ENCODE measurements around the gene NOVA1. TPM values are rescaled to one million over a fixed set of nuclear protein-coding genes. Genes with fewer than 3 reads are reported as not detected.

NOVA1 gene
- total and polyA plus RNA-seq, 2 donors (not counting 3 experiments of a cell fraction or from before 2014, with no cell fraction given) = 2.7 to 3.3 TPM

GRCh38 chr14:26528415-26529182 is 69.2 kb downstream of the NOVA1 start:
- Histone ChIP-seq H3K4me2 (ENCODE audit: insufficient read depth, low read length) (no peak overlapping the region), H3K4me3 (replicated peaks in 1 of 3; ENCODE audit: insufficient read depth in 1 of 3, low read depth in 1 of 3, low read length in 3 of 3) (no peak overlapping the region), H4K20me1 (replicated peaks; ENCODE audit: control insufficient read depth, extremely low read depth, insufficient read depth, low read length) (no peaks in the 10 kb centered on the region), H3K9me3 (replicated peaks; ENCODE audit: control insufficient read depth, insufficient read depth, low read length) (no peaks in the 10 kb centered on the region), H3K27me3 (ENCODE audit: control insufficient read depth in 2 of 2, insufficient read depth in 2 of 2, low read length in 2 of 2) (no peaks in the 10 kb centered on the region), H3K79me2 (ENCODE audit: control insufficient read depth, insufficient read depth, low read length) (no peaks in the 10 kb centered on the region), H2AFZ (ENCODE audit: low read depth, low read length) (no peak overlapping the region), H3K27ac (ENCODE audit: insufficient read depth, low read depth, low read length) (no peak overlapping the region), H3K9ac (replicated peaks; ENCODE audit: extremely low read depth, insufficient read depth, low read length) (no peak overlapping the region), H3K4me1 (ENCODE audit: control insufficient read depth, extremely low read depth, insufficient read depth, low read length) (no peaks in the 10 kb centered on the region), H3K9me1 (replicated peaks; ENCODE audit: control insufficient read depth, extremely low read depth, insufficient read depth, low read length) (no peaks in the 10 kb centered on the region), H3K36me3 (ENCODE audit: control insufficient read depth in 2 of 2, extremely low read depth in 1 of 2, insufficient read depth in 2 of 2, low read length in 2 of 2) (no peaks in the 10 kb centered on the region)
- TF ChIP-seq, protein P1, sequence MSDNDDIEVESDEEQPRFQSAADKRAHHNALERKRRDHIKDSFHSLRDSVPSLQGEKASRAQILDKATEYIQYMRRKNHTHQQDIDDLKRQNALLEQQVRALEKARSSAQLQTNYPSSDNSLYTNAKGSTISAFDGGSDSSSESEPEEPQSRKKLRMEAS (IDR thresholded peaks at IDR 0.05; ENCODE audit: insufficient read depth, insufficient read length) = no peak
- no peak for TF ChIP-seq JUN (IDR thresholded peaks at IDR 0.05; ENCODE audit: borderline replicate concordance, insufficient read depth, insufficient read length, low read depth)
- no peak for TF ChIP-seq GATA2 (IDR thresholded peaks at IDR 0.05; ENCODE audit: insufficient read depth, insufficient read length, low read depth, low read length)
- TF ChIP-seq, protein P2, sequence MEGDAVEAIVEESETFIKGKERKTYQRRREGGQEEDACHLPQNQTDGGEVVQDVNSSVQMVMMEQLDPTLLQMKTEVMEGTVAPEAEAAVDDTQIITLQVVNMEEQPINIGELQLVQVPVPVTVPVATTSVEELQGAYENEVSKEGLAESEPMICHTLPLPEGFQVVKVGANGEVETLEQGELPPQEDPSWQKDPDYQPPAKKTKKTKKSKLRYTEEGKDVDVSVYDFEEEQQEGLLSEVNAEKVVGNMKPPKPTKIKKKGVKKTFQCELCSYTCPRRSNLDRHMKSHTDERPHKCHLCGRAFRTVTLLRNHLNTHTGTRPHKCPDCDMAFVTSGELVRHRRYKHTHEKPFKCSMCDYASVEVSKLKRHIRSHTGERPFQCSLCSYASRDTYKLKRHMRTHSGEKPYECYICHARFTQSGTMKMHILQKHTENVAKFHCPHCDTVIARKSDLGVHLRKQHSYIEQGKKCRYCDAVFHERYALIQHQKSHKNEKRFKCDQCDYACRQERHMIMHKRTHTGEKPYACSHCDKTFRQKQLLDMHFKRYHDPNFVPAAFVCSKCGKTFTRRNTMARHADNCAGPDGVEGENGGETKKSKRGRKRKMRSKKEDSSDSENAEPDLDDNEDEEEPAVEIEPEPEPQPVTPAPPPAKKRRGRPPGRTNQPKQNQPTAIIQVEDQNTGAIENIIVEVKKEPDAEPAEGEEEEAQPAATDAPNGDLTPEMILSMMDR (IDR thresholded peaks at IDR 0.05; ENCODE audit: extremely low read depth in 1 of 2, insufficient read depth in 1 of 2, low read depth in 1 of 2, low read length in 2 of 2) = no peak
- TF ChIP-seq FOS (IDR thresholded peaks at IDR 0.05; ENCODE audit: borderline replicate concordance, insufficient read depth, low read length) = no peak
- no peak for TF ChIP-seq EZH2 (IDR thresholded peaks at IDR 0.05; ENCODE audit: borderline replicate concordance, low read depth, low read length, severe bottlenecking)
- TF ChIP-seq MYC (IDR thresholded peaks at IDR 0.05; ENCODE audit: low read depth, low read length) = no peak
- no peak for TF ChIP-seq POLR2AphosphoS5 (IDR thresholded peaks at IDR 0.05; ENCODE audit: insufficient read depth, low read depth, low read length)
- no peak for TF ChIP-seq POLR2A (IDR thresholded peaks at IDR 0.05; ENCODE audit: low read depth, low read length)
- FAIRE-seq = no peak
- BruUV-seq (replicated peaks) = no TSS peak
- no peak for DNase-seq (ENCODE audit: low read depth, low spot score)
- POLR2A ChIA-PET = no interaction called here
- intact Hi-C loops (cut with micrococcal nuclease) = no loop called here
- dilution Hi-C loops (cut with MboI; ENCODE audit: extremely low pct_ligation_motif_present, low sequenced_read_pairs) = no loop called here
- CTCF ChIA-PET = no interaction called here

Data from endothelial cell of umbilical vein (primary cell).